HEK293 (cell line): ENCODE measurements around the gene CCDC12.

Source experiments
- CTCF ChIA-PET: fragments of 350-600 bp; formaldehyde crosslinking; extraction: SDS; loops from one replicate; lab custom pipeline; 2021; ENCODE audit warnings: antibody characterized with exemption; lab: Yijun Ruan, JAX
- POLR2A ChIA-PET: fragments of 300-600 bp; formaldehyde crosslinking; extraction: SDS; loops from one replicate; lab custom pipeline; 2020; ENCODE audit warnings: antibody characterized with exemption, inconsistent platforms; lab: Yijun Ruan, JAX
- H3K27ac ChIP-seq: fragments of 200-500 bp; sonication (Bioruptor generic); 2 replicates; pipeline ENCODE4 v1.5.1; 2014; ENCODE audit warnings: low read depth, low read length, control low read depth, inconsistent platforms; ENCODE audit errors: extremely low read depth
- H3K36me3 ChIP-seq, 2 experiments: fragments of 200-500 bp in 1 of 2; sonication (Bioruptor generic) in 1 of 2; 1 replicate in 1 of 2; 2 replicates in 1 of 2; pipeline ENCODE4 v1.5.1; 2014 to 2017; ENCODE audit warnings: inconsistent platforms in 2 of 2, low read length in 2 of 2; ENCODE audit not compliant: control insufficient read depth in 2 of 2, insufficient read depth in 1 of 2
- H3K4me1 ChIP-seq: fragments of 200-500 bp; sonication (Bioruptor generic); 2 replicates; pipeline ENCODE4 v1.5.1; 2014; ENCODE audit warnings: mild to moderate bottlenecking, low read length, inconsistent platforms; ENCODE audit not compliant: control insufficient read depth, insufficient read depth
- H3K4me3 ChIP-seq: 2 replicates; pipeline ENCODE4 v1.5.1; 2011; ENCODE audit warnings: low read depth, mild to moderate bottlenecking, control low read depth, low read length, moderate library complexity
- H3K9me3 ChIP-seq: fragments of 200-500 bp; sonication (Bioruptor generic); 2 replicates; pipeline ENCODE4 v1.5.1; 2014; ENCODE audit warnings: low read depth, low read length, inconsistent platforms; ENCODE audit not compliant: control insufficient read depth, insufficient read depth
- PRDM10 ChIP-seq: fragments of 450-650 bp; formaldehyde crosslinking; IDR thresholded peaks from 2 replicates; pipeline ENCODE4 v1.5.1; 2016; ENCODE audit warnings: missing biosample characterization, missing genetic modification characterization
- SP3 ChIP-seq: fragments of 450-650 bp; formaldehyde crosslinking; IDR thresholded peaks from 2 replicates; pipeline ENCODE4 v1.5.1; 2016; ENCODE audit warnings: missing biosample characterization, missing genetic modification characterization
- YY2 ChIP-seq: fragments of 450-650 bp; formaldehyde crosslinking; IDR thresholded peaks from 2 replicates; pipeline ENCODE4 v1.5.1; 2016; ENCODE audit warnings: missing biosample characterization, missing genetic modification characterization
- ZBTB17 ChIP-seq: fragments of 450-650 bp; formaldehyde crosslinking; IDR thresholded peaks from 2 replicates; pipeline ENCODE4 v1.5.1; 2016; ENCODE audit warnings: missing biosample characterization, missing genetic modification characterization
- ZBTB48 ChIP-seq: fragments of 450-650 bp; formaldehyde crosslinking; IDR thresholded peaks from 2 replicates; pipeline ENCODE4 v1.5.1; 2016; ENCODE audit warnings: missing biosample characterization, missing genetic modification characterization
- ZFP3 ChIP-seq: fragments of 450-650 bp; formaldehyde crosslinking; IDR thresholded peaks from 2 replicates; pipeline ENCODE4 v1.5.1; 2016; ENCODE audit warnings: low read depth, missing biosample characterization, missing genetic modification characterization
- ZFP69B ChIP-seq: fragments of 450-650 bp; formaldehyde crosslinking; IDR thresholded peaks from 2 replicates; pipeline ENCODE4 v1.5.1; 2016; ENCODE audit warnings: missing biosample characterization, missing genetic modification characterization
- ZNF148 ChIP-seq: fragments of 450-650 bp; formaldehyde crosslinking; IDR thresholded peaks from 2 replicates; pipeline ENCODE4 v1.5.0; 2017; ENCODE audit warnings: missing biosample characterization, missing genetic modification characterization, borderline replicate concordance
- ZNF184 ChIP-seq: fragments of 450-650 bp; IDR thresholded peaks from 2 replicates; pipeline ENCODE4 v1.5.1; 2018; ENCODE audit warnings: missing biosample characterization, mild to moderate bottlenecking, missing genetic modification characterization
- ZNF311 ChIP-seq: fragments of 450-650 bp; formaldehyde crosslinking; IDR thresholded peaks from 2 replicates; pipeline ENCODE4 v1.5.1; 2017; ENCODE audit warnings: missing biosample characterization, missing genetic modification characterization, borderline replicate concordance
- ZNF629 ChIP-seq: fragments of 450-650 bp; formaldehyde crosslinking; IDR thresholded peaks from 2 replicates; pipeline ENCODE4 v1.5.1; 2017; ENCODE audit warnings: missing biosample characterization, missing genetic modification characterization
- ZNF701 ChIP-seq: fragments of 450-650 bp; formaldehyde crosslinking; IDR thresholded peaks from 2 replicates; pipeline ENCODE4 v1.5.1; 2016; ENCODE audit warnings: missing biosample characterization, missing genetic modification characterization
- ZNF776 ChIP-seq: fragments of 450-650 bp; formaldehyde crosslinking; IDR thresholded peaks from 2 replicates; pipeline ENCODE4 v1.5.0; 2017; ENCODE audit warnings: missing biosample characterization, missing genetic modification characterization, borderline replicate concordance
- ZSCAN23 ChIP-seq: fragments of 450-650 bp; formaldehyde crosslinking; IDR thresholded peaks from 2 replicates; pipeline ENCODE4 v1.5.1; 2016; ENCODE audit warnings: missing biosample characterization, missing genetic modification characterization

Gene CCDC12

GRCh38 chr3:46890132-46890531 is 86.4 kb downstream of the CCDC12 start:
- Histone ChIP-seq H3K9me3 (no peaks in the 10 kb centered on the region), H3K36me3 (no peaks in the 10 kb centered on the region), H3K4me1 (no peaks in the 10 kb centered on the region), H3K4me3 (no peak overlapping the region), H3K27ac (no peak overlapping the region)
- no peak for TF ChIP-seq ZNF776 (tag by site-specific recombination)
- TF ChIP-seq PRDM10 (tag by site-specific recombination): peak; percentile 71
- POLR2A ChIA-PET: no interaction called here
- CTCF ChIA-PET: interaction anchor here (1.2 to 1.6 kb wide), 2 partner anchors 24 to 181 kb away, joined by 6 to 8 read pairs; no protein-coding TSS in a partner anchor

- Histone ChIP-seq H3K4me1 (no peaks in the 10 kb centered on the region), H3K4me3 (no peak overlapping the region), H3K36me3 (no peaks in the 10 kb centered on the region), H3K9me3 (no peaks in the 10 kb centered on the region), H3K27ac (no peak overlapping the region)
- CTCF ChIA-PET: interaction anchor here (0.7 to 1.6 kb wide), 3 partner anchors 18 to 181 kb away, joined by 3 to 8 read pairs (median 6); no protein-coding TSS in a partner anchor
- TF ChIP-seq SP3 (tag by site-specific recombination): no peak
- no peak for TF ChIP-seq ZSCAN23 (tag by site-specific recombination)
- POLR2A ChIA-PET: no interaction called here
Observed at GRCh38 chr3:46889381-46890110, 87.0 kb downstream of the CCDC12 start.

GRCh38 chr3:46888705-46889104 is 87.8 kb downstream of the CCDC12 start:
- Histone ChIP-seq H3K9me3 (no peaks in the 10 kb centered on the region), H3K4me3 (no peak overlapping the region), H3K36me3 (no peaks in the 10 kb centered on the region), H3K27ac (no peak overlapping the region), H3K4me1 (no peaks in the 10 kb centered on the region)
- no peak for TF ChIP-seq ZNF184 (tag by site-specific recombination)
- ChIA-PET POLR2A (no interaction called here), CTCF (interaction anchor here (1.2 kb wide), 1 partner anchor 23 kb away, joined by 4 read pairs; no protein-coding TSS in a partner anchor)

GRCh38 chr3:46887980-46888494 is 88.5 kb downstream of the CCDC12 start:
- ChIA-PET CTCF (interaction anchor here (0.5 to 1.2 kb wide), 2 partner anchors 22 to 79 kb away, joined by 3 to 4 read pairs; no protein-coding TSS in a partner anchor), POLR2A (no interaction called here)
- no peak overlapping the region for H3K4me3 ChIP-seq
- no peaks in the 10 kb centered on the region for H3K36me3 ChIP-seq
- no peak overlapping the region for H3K27ac ChIP-seq
- H3K4me1 ChIP-seq: no peaks in the 10 kb centered on the region
- H3K9me3 ChIP-seq: no peaks in the 10 kb centered on the region
- no peak for TF ChIP-seq ZNF311
- TF ChIP-seq ZFP3: no peak
- TF ChIP-seq YY2 (tag by site-specific recombination): no peak
- TF ChIP-seq ZBTB48: no peak
- no peak for TF ChIP-seq ZNF629 (tag by site-specific recombination)
- TF ChIP-seq ZFP69B (tag by site-specific recombination): no peak
- no peak for TF ChIP-seq ZNF148 (tag by site-specific recombination)
- TF ChIP-seq ZNF701 (tag by site-specific recombination): no peak
- TF ChIP-seq PRDM10 (tag by site-specific recombination): no peak
- no peak for TF ChIP-seq ZBTB17 (tag by site-specific recombination)
